GM19468 (cell line): ENCODE results near the gene HHEX.
"Not testable (repeated sequence)": the region's sequence is repeated elsewhere in the genome, so short reads cannot be mapped to it uniquely, and the experiment has no call there.

ENCODE experiments used
- ATAC-seq: cut with Tn5 transposase; IDR thresholded peaks from one replicate; pipeline ENCODE4 v1.9.1; 2021; ENCODE audit warnings: mild to moderate bottlenecking, moderate library complexity, moderate number of reproducible peaks; ENCODE audit not compliant: unreplicated experiment; ENCODE audit errors: extremely low read depth

Gene HHEX

DNA sequence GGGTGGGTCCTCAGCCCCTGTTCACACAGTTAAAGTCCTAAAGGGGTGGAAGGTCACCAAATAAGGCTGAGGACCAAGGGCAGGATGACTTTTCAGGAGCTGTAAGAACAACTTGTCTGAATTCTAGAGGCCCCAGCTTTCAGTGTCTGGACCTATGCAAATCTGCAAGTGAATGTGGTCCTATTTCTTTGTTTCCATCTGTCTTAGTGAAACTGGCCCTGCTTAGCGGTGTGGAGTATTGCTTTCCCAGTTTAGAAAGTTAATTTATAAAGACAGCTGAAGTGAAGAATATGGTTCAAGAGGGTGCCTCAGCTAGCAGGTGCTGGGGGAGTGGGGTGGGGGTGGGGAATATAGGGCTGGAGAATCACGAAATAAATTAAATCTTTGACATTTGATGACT is 40.1 kb downstream of the HHEX start:
- peak; percentile 60 for ATAC-seq

DNA sequence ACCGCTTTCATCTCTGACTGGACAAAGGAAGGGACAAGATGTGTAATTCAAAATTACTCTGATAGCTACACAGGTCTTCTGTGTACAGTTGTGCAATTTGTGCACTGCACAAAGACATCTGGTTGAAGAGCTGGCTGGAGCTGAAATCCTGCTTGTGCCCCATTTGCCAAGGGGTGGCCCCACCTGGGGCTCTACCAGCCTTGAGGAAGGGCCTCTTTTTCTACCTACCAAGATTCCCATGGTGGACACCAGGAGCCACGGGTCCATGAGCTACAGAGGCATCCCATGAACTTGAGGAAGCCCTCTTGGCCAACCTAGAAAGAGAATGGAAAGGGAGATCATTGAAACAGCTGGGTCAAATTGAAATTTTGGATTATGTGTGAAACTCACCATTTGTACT is 43.2 kb downstream of the HHEX start:
- ATAC-seq = no peak

DNA sequence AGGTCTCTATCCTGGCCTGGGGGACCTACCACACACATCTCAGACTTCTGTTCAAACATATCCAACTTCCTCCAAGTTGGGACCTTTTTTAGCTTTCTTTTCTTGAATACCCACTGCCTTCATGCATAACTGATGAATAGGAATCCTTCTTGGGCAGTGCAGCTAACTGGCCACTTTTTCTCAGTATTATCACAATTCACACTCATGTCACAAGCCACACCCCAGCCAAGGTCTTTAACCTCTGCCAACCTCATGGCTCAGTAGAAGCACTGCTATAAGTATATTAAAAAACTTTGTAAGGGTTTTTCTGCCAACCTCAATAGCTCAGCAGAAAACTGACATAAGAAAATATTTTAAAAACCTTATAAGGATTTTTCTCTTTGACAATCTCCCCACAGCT is 44.5 kb downstream of the HHEX start:
- ATAC-seq = no peak

DNA sequence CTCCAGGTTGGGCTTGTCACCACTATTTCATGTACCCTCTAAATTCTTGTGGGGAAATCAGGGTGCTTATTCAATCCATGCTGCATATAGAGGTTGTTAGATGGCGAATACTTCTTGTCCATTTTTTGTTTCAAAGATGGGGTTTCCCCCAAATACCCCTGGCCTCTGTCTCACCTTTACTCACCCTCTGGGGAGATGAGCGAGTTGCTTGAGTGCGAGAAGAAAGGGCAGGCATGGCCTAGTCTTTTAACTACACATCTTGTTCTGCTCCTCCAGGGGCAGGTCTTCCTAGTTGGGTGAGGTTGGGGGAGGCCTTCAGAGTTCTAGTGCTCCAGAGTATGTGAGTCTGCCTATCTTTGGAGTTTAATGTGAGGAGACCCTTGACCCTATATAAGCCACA is 46.2 kb downstream of the HHEX start:
- ATAC-seq = no peak

DNA sequence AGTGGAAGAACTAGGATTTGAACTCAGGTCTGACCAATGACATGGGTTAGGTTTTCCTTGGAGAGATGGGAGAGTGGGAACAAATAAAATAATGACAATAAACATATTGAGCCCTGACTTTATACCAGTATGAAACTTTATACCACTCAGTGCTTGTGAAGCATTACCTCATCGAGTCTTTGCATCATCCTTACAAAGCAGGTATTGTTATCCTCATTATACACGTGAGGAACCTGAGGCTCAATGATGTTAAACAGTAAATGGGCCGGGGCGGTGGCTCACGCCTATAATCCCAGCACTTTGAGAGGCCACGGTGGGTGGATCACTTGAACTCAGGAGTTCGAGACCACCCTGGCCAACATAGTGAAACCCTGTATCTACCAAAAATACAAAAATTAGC is 47.7 kb downstream of the HHEX start:
- no peak for ATAC-seq

DNA sequence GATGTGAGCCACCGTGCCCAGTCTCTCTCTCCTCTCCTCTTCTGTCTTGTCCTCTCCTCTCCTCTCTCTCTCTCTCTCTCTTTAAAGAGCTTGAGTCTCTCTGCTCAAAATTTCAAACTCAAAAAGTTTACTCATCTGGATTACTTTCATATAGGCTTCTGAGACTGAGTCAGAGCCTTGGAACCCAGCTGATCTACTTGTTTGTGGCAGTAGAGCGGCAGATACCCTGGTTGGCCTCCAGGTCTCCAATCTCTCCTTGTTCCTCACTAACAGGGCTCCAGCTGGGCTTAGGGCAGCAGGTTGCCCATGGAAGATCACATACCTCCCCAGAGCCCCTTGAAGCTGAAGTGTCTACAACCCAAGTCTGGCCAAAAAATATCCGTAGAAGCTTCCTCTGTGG is 51.0 kb downstream of the HHEX start:
- ATAC-seq = no peak

DNA sequence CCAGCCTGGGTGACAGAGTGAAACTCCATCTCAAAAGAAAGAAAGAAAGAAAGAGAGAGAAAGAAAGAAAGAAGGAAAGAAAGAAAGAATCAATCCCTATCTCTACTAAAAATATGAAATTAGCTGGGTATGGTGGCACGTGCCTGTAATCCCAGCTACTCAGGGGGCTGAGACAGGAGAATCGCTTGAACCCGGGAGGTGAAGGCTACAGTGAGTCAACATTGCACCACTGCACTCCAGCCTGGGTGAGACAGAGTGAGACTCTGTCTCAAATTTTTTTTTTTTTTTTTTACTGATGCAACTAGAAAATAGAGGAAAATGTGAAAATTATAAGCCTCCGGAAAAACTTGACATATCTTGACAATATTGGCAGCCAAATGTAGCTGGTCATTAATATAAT is 52.0 kb downstream of the HHEX start:
- not testable (repeated sequence) for ATAC-seq

DNA sequence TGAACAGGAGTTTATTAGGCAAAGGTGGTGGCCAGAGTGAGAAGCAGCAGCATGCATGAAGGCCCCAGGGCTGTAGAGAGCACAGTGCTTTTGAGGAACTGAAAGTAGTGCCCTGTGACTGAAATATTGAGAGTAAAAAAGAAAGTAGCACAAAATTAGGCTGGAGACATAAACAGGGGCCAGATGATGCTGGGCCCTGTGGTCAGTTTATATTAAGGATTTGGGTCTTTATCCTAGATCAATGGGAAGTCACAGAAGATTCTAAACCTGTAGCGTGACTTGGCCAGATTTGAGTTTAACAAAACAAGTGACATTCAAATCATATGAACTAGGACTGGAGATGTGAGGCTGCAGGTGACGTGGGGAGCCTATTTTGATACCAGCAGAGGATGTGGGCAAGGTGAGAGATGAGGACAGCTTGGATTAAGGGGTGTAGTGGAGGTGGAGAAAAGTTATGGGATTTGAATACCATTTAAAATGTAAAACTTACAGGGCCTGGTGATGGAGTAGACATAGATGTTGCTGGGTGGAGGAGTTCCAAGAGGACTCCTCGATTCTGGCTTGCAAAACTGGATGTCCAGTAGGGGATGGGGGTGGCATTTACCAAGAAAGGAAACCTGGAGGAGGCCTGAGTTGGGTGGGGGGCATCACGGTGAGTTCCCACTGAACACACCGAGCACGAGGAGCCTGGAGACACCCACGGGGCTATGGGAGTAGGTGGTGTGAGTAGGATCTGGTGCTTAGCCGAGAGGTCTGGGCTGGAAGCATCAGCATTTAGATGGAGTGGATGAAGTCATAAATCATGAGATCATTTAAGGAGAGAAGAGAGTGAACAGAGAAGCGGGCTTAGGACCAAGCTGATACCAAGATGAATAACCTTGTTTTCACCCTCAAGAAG is 52.8 kb downstream of the HHEX start:
- ATAC-seq = peak; percentile 96
